ENCODE data around the gene RPS23.
"Not testable (repeated sequence)": the region's sequence is repeated elsewhere in the genome, so short reads cannot be mapped to it uniquely, and the experiment has no call there.

DNA sequence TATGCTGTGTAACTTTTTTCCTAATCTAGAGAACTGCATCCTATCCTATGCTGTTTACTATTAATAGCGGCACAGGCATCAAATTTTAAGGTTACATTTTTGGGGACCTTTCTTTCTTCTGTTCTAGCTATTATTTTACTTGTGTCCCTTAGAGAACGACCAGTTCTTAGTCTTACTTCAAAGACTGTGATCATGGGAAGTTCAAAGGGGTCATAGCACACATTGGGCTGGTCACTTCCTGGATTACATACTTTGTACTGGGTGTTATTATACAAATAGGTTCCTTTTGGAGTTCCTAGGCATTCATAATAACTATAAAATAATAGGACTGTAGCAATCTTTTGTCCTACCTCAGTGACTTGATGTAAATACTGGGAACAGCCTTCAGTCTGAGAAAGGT lies 8.8 kb downstream of the RPS23 start:
- not testable (repeated sequence) for TF ChIP-seq POLR2AphosphoS5, EP300 (IDR thresholded peaks at IDR 0.05)
- TF ChIP-seq, protein P1, sequence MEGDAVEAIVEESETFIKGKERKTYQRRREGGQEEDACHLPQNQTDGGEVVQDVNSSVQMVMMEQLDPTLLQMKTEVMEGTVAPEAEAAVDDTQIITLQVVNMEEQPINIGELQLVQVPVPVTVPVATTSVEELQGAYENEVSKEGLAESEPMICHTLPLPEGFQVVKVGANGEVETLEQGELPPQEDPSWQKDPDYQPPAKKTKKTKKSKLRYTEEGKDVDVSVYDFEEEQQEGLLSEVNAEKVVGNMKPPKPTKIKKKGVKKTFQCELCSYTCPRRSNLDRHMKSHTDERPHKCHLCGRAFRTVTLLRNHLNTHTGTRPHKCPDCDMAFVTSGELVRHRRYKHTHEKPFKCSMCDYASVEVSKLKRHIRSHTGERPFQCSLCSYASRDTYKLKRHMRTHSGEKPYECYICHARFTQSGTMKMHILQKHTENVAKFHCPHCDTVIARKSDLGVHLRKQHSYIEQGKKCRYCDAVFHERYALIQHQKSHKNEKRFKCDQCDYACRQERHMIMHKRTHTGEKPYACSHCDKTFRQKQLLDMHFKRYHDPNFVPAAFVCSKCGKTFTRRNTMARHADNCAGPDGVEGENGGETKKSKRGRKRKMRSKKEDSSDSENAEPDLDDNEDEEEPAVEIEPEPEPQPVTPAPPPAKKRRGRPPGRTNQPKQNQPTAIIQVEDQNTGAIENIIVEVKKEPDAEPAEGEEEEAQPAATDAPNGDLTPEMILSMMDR (IDR thresholded peaks at IDR 0.05) = not testable (repeated sequence)
